KMS-11 (cell line): ENCODE data around the gene SLC7A6.

Source experiments
- H2AFZ ChIP-seq: fragments of 200-600 bp; sonication (generic); 2 replicates; pipeline ENCODE4 v1.6.1; 2016; ENCODE audit warnings: antibody characterized with exemption, mixed run types, low read depth
- H3K27ac ChIP-seq: fragments of 200-600 bp; sonication (generic); 2 replicates; pipeline ENCODE4 v1.6.1; 2016; ENCODE audit warnings: mild to moderate bottlenecking, mixed run types
- H3K27me3 ChIP-seq: fragments of 200-600 bp; sonication (generic); 2 replicates; pipeline ENCODE4 v1.6.1; 2017; ENCODE audit warnings: mild to moderate bottlenecking, low read depth, mixed run types, moderate library complexity; ENCODE audit not compliant: insufficient read depth
- H3K36me3 ChIP-seq: fragments of 200-600 bp; sonication (generic); 2 replicates; pipeline ENCODE4 v1.6.1; 2017; ENCODE audit warnings: mild to moderate bottlenecking, mixed run types; ENCODE audit not compliant: insufficient read depth
- H3K4me1 ChIP-seq: fragments of 200-600 bp; sonication (generic); 2 replicates; pipeline ENCODE4 v1.6.1; 2016; ENCODE audit warnings: mild to moderate bottlenecking, low read depth, mixed run types; ENCODE audit not compliant: poor library complexity, severe bottlenecking
- H3K4me2 ChIP-seq: fragments of 200-600 bp; sonication (generic); 2 replicates; pipeline ENCODE4 v1.7.0; 2016; ENCODE audit warnings: mild to moderate bottlenecking, mixed run types
- H3K4me3 ChIP-seq: fragments of 200-600 bp; sonication (generic); IDR thresholded peaks from 2 replicates; pipeline ENCODE4 v1.6.1; 2017; ENCODE audit warnings: low read depth, low read length, mixed read lengths; ENCODE audit not compliant: insufficient read depth
- H3K79me2 ChIP-seq: fragments of 200-600 bp; sonication (generic); 2 replicates; pipeline ENCODE4 v1.6.1; 2016; ENCODE audit warnings: low read depth, mixed run types; ENCODE audit not compliant: insufficient read depth
- H3K9ac ChIP-seq: fragments of 200-600 bp; sonication (generic); 2 replicates; pipeline ENCODE4 v1.6.1; 2016; ENCODE audit warnings: mild to moderate bottlenecking, mixed run types
- H4K20me1 ChIP-seq: fragments of 200-600 bp; sonication (generic); 2 replicates; pipeline ENCODE4 v1.6.1; 2016; ENCODE audit warnings: mild to moderate bottlenecking, mixed run types; ENCODE audit not compliant: insufficient read depth
- CTCF ChIP-seq: fragments of 200-600 bp; sonication (generic); conservative IDR thresholded peaks from 2 replicates; pipeline ENCODE4 v1.6.1; 2017; ENCODE audit warnings: low read depth, mild to moderate bottlenecking, antibody characterized with exemption, low read length, moderate library complexity, mixed read lengths

SLC7A6 gene

GRCh38 chr16:68298312-68298711 is 34.0 kb downstream of the SLC7A6 start:
- no peak for TF ChIP-seq CTCF
- Histone ChIP-seq H3K27me3 (no peaks in the 10 kb centered on the region), H3K36me3 (no peaks in the 10 kb centered on the region; the same call in 1 of the 2 replicates), H2AFZ (no peak overlapping the region), H3K9ac (no peak overlapping the region), H3K4me1 (peaks cover 13% of the 10 kb centered on the region), H3K4me3 (no peak overlapping the region), H3K79me2 (peaks cover 6% of the 10 kb centered on the region; the same call in 1 of the 2 replicates), H4K20me1 (no peaks in the 10 kb centered on the region), H3K27ac (no peak overlapping the region), H3K4me2 (no peak overlapping the region)

DNA sequence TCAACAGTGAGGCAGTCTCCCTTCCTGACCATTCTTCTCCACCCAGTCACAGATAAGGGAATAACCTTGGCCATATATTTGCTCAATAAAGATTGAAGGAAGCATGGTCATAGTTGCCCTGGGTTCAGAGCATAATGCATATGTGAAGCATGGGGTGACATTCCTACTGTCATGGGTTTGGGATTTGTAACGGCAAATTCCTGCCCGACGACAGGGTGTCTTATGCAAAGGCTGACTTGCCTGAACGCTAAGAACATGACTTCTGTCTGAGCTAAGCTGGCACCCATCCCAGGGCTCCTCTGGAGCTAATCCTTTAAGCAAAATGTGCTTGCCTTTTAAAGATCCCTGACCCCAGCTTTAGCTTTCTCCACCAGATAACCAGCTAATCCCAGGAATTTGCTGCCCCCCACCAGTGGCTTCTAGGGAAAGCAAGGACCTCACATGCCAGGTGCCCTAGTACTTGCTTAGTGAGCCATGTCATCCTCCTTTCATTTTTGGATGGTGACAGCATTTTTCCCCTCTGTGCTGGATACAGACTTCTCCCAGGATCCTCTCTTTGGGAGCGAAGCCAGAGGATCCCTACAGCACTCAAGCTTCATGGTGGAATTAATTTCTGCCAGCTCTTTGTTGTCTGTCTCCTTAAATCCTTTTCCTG is 34.7 kb downstream of the SLC7A6 start:
- Histone ChIP-seq H2AFZ (no peak overlapping the region), H3K36me3 (no peaks in the 10 kb centered on the region; the same call in 1 of the 2 replicates), H3K79me2 (peaks cover 6% of the 10 kb centered on the region; the same call in 1 of the 2 replicates), H4K20me1 (no peaks in the 10 kb centered on the region), H3K27ac (no peak overlapping the region), H3K9ac (no peak overlapping the region), H3K4me2 (no peak overlapping the region), H3K4me3 (no peak overlapping the region), H3K27me3 (no peaks in the 10 kb centered on the region), H3K4me1 (peaks cover 13% of the 10 kb centered on the region)
- no peak for TF ChIP-seq CTCF

GRCh38 chr16:68299571-68300453 is 35.5 kb downstream of the SLC7A6 start:
- Histone ChIP-seq H4K20me1 (no peaks in the 10 kb centered on the region), H3K4me3 (no peak overlapping the region), H3K27me3 (no peaks in the 10 kb centered on the region), H3K4me2 (no peak overlapping the region), H3K79me2 (peaks cover 6% of the 10 kb centered on the region; the same call in 1 of the 2 replicates), H2AFZ (no peak overlapping the region), H3K27ac (peak overlapping the region; percentile 15; the same call in 1 of the 2 replicates), H3K4me1 (peaks cover 13% of the 10 kb centered on the region), H3K9ac (no peak overlapping the region), H3K36me3 (no peaks in the 10 kb centered on the region; the same call in 1 of the 2 replicates)
- no peak for TF ChIP-seq CTCF

GRCh38 chr16:68300734-68301459 is 36.6 kb downstream of the SLC7A6 start:
- Histone ChIP-seq H2AFZ (no peak overlapping the region), H3K27ac (peak overlapping the region; percentile 15; the same call in 1 of the 2 replicates), H3K79me2 (peaks cover 6% of the 10 kb centered on the region; the same call in 1 of the 2 replicates), H3K4me3 (no peak overlapping the region), H4K20me1 (no peaks in the 10 kb centered on the region), H3K4me1 (peaks cover 13% of the 10 kb centered on the region), H3K36me3 (no peaks in the 10 kb centered on the region; the same call in 1 of the 2 replicates), H3K4me2 (no peak overlapping the region), H3K27me3 (no peaks in the 10 kb centered on the region), H3K9ac (no peak overlapping the region)
- TF ChIP-seq CTCF = no peak
